Neural cell (in vitro differentiated cells): ENCODE results near the gene JAK3.

ENCODE experiments used
- MXI1 ChIP-seq: fragments of 450-650 bp; conservative IDR thresholded peaks from 2 replicates; pipeline ENCODE4 v1.6.1; 2014; ENCODE audit warnings: antibody characterized with exemption, mild to moderate bottlenecking; ENCODE audit not compliant: poor library complexity, severe bottlenecking
- POLR2AphosphoS5 ChIP-seq: IDR thresholded peaks from 2 replicates; pipeline ENCODE4 v1.6.1; 2012

DNA sequence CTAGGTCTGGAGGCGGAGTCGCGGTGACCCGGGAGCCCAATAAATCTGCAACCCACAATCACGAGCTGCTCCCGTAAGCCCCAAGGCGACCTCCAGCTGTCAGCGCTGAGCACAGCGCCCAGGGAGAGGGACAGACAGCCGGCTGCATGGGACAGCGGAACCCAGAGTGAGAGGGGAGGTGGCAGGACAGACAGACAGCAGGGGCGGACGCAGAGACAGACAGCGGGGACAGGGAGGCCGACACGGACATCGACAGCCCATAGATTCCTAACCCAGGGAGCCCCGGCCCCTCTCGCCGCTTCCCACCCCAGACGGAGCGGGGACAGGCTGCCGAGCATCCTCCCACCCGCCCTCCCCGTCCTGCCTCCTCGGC is 24.1 kb upstream of the JAK3 start, which contains the start of gene SLC5A5:
- TF ChIP-seq POLR2AphosphoS5, result no peak
- no peak for TF ChIP-seq MXI1
